HG03342 (cell line): ENCODE measurements around the gene BAG3.
A peak's percentile ranks its signal among the peaks of the same experiment; 100 is the strongest.
"Not testable (repeated sequence)": the region's sequence is repeated elsewhere in the genome, so short reads cannot be mapped to it uniquely, and the experiment has no call there.

Experiments used
- ATAC-seq: cut with Tn5 transposase; IDR thresholded peaks from one replicate; pipeline ENCODE4 v1.9.1; 2021; ENCODE audit warnings: mild to moderate bottlenecking, moderate library complexity; ENCODE audit not compliant: unreplicated experiment

Gene BAG3

GRCh38 chr10:119640384-119640783 is 10.8 kb upstream of the BAG3 start:
- ATAC-seq: no peak

- ATAC-seq: no peak
Observed at GRCh38 chr10:119640875-119641526, 10.2 kb upstream of the BAG3 start.

- no peak for ATAC-seq
Observed at GRCh38 chr10:119642556-119643111, 8.5 kb upstream of the BAG3 start.

GRCh38 chr10:119643306-119644204 is 7.6 kb upstream of the BAG3 start:
- no peak for ATAC-seq

- no peak for ATAC-seq
Observed at GRCh38 chr10:119644205-119644814, 6.9 kb upstream of the BAG3 start.

GRCh38 chr10:119644994-119645393 is 6.2 kb upstream of the BAG3 start:
- no peak for ATAC-seq

- no peak for ATAC-seq
Observed at GRCh38 chr10:119650062-119650461, 1.1 kb upstream of the BAG3 start.

- peak; percentile 39 for ATAC-seq
Observed at GRCh38 chr10:119651514-119652360, 557 bp downstream of the BAG3 start.

GRCh38 chr10:119652361-119652730 is 1.2 kb downstream of the BAG3 start:
- no peak for ATAC-seq

- ATAC-seq: no peak
Observed at GRCh38 chr10:119653209-119653608, 2.0 kb downstream of the BAG3 start.

GRCh38 chr10:119653916-119654315 is 2.7 kb downstream of the BAG3 start:
- no peak for ATAC-seq

- no peak for ATAC-seq
Observed at GRCh38 chr10:119654540-119654939, 3.4 kb downstream of the BAG3 start.

- ATAC-seq: no peak
Observed at GRCh38 chr10:119655566-119656001, 4.4 kb downstream of the BAG3 start.

- ATAC-seq: no peak
Observed at GRCh38 chr10:119656760-119657159, 5.6 kb downstream of the BAG3 start.

- no peak for ATAC-seq
Observed at GRCh38 chr10:119657725-119658124, 6.5 kb downstream of the BAG3 start.

- ATAC-seq: no peak
Observed at GRCh38 chr10:119658274-119658673, 7.1 kb downstream of the BAG3 start.

- no peak for ATAC-seq
Observed at GRCh38 chr10:119659951-119660350, 8.8 kb downstream of the BAG3 start.

GRCh38 chr10:119662076-119662605 is 11.0 kb downstream of the BAG3 start:
- ATAC-seq: not testable (repeated sequence)

GRCh38 chr10:119663866-119664698 is 12.9 kb downstream of the BAG3 start:
- ATAC-seq: peak; percentile 55
